Measurements from ENCODE around the gene FSD1L. TPM values are rescaled to one million over a fixed set of nuclear protein-coding genes. Genes with fewer than 3 reads are reported as not detected.

The FSD1L gene
- total and polyA plus RNA-seq, 2 donors = 1.7 to 27.5 TPM

DNA sequence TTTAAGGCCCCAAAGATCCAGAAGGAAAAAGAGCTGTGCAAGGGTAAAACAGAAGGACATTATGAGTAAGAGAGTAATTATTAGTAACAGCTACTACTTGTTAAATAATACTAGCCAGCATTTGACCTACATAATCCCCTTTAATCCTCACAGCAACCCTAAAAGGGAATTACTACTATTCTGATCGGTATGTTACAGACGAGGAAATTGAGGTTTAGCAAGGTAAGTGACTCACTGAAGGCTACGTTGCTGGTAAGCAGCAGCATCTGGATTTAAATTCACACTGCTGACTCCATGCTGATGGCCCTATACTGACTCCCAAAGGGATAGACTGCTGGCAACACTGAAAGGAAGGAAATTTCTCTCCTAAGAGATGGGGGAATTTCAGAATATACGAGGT is 3.7 kb upstream of the FSD1L start:
- H3K27ac ChIP-seq (ENCODE audit: low read depth) = no peak overlapping the region
- no peaks in the 10 kb centered on the region for H3K4me1 ChIP-seq (ENCODE audit: insufficient read depth)
- no peak for DNase-seq (ENCODE audit: extremely low spot score)
- H3K36me3 ChIP-seq (ENCODE audit: insufficient read depth) = no peaks in the 10 kb centered on the region
- no peak overlapping the region for H3K4me3 ChIP-seq (ENCODE audit: low read depth, low read length)
- WGBS = 66% methylated on average over 4 of the region's 4 CpGs

DNA sequence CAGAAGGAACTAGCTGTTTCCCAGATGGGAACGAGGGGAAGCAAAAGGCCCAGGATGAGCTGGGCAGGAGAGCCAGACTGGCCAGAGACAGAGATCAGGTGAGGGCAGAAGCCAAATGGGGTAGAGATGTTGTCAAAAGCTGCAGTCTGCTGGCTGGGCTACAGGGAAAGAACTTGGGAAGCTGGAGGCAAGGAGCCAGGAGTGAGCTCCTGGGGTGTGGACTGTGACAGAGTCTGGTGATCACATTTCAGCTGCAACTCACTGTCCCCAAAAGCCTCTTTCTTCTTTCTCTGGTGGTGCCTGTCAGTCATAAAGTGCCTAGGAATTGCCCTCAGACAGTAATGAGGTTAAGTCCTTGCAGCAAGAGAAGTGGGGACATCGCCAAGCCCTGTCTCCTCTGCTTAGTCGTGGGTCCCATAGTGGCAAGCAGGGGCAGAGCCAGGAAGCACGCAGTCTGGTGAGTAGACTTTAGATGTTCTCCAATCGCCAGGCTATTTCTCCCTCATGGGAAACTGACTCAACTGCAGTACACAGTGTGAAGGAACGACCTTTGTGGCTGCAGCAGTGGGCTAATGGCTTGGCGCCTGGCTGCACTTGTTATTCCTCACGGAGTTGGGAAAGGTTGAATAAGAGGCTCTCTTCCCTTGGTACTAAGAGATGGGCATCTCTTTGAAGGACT is 2.5 kb upstream of the FSD1L start:
- 76% methylated on average over 8 of the region's 8 CpGs for WGBS
- no peaks in the 10 kb centered on the region for H3K4me1 ChIP-seq (ENCODE audit: insufficient read depth)
- no peaks in the 10 kb centered on the region for H3K36me3 ChIP-seq (ENCODE audit: insufficient read depth)
- H3K4me3 ChIP-seq (ENCODE audit: low read depth, low read length) = no peak overlapping the region
- no peak overlapping the region for H3K27ac ChIP-seq (ENCODE audit: low read depth)
- no peak for DNase-seq (ENCODE audit: extremely low spot score)

DNA sequence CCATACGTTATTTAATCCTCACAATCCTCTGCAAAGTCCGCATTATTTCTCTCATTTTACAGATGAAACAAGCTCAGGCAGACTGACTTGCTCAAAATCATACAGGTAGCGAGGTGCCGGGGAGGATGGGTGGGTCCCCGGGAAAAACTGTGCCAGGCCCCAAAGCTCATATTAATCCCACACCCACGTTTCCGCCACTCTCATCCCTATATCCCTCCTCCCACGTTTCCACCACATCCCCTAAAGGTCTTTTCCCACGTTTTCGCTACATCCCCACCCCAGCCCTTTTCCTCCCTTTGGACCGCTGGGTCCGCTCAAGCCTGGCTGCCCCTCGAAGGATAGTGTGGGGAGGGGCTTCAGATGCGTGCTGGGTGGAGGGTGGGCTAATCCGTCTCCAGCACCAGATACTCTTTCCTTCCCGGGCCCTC is 434 bp upstream of the FSD1L start:
- 21% methylated on average over 16 of the region's 16 CpGs for WGBS
- Histone ChIP-seq H3K4me3 (ENCODE audit: low read depth, low read length) (peak overlapping the region; percentile 92), H3K27ac (ENCODE audit: low read depth) (no peak overlapping the region), H3K36me3 (ENCODE audit: insufficient read depth) (no peaks in the 10 kb centered on the region), H3K4me1 (ENCODE audit: insufficient read depth) (no peaks in the 10 kb centered on the region)
- no peak for DNase-seq (ENCODE audit: extremely low spot score)

DNA sequence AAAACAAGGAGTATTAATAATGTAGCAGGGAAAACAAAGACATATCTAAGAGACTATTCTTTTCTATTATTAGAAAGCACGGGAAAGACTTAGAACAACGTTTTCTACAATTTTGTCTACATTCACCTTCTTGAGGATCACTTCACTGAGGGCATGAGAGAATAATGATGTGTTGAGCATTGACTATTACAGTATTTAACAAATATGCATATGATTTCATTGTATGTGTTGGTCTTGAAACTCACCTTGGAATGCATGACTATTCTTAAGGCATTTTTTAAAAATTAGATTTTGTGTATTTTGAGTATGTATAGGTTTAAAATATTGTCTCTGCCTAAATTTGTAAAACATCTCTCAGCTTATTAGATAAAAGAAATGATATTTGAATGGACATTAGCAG is 1.2 kb downstream of the FSD1L start:
- Histone ChIP-seq H3K4me1 (ENCODE audit: insufficient read depth) (no peaks in the 10 kb centered on the region), H3K27ac (ENCODE audit: low read depth) (no peak overlapping the region), H3K4me3 (ENCODE audit: low read depth, low read length) (no peak overlapping the region), H3K36me3 (ENCODE audit: insufficient read depth) (no peaks in the 10 kb centered on the region)
- WGBS = 28% methylated on average over 2 of the region's 2 CpGs
- DNase-seq (ENCODE audit: extremely low spot score) = no peak

DNA sequence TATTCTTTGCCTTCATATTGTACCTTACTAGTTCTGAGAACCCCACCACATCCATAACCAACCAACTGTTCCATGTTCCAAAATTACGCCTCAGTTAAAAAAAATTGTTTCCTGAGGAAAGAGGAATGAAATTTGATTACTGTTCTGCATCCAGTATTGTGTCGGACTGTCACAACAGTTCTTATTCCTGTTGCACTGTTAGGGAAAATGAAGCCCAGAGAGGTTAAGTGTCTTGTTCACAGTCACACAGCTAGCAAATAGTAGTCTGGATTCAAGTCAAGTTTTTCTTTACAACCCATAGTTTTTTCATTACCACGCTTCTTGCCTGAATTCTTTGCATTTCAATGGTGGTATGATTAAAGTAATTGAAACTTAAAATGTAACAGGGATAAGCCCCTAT is 4.4 kb downstream of the FSD1L start:
- no peaks in the 10 kb centered on the region for H3K36me3 ChIP-seq (ENCODE audit: insufficient read depth)
- H3K27ac ChIP-seq (ENCODE audit: low read depth) = no peak overlapping the region
- WGBS = 92% methylated on average over 3 of the region's 3 CpGs
- peaks cover under 1% of the 10 kb centered on the region for H3K4me1 ChIP-seq (ENCODE audit: insufficient read depth)
- H3K4me3 ChIP-seq (ENCODE audit: low read depth, low read length) = no peak overlapping the region
- no peak for DNase-seq (ENCODE audit: extremely low spot score)

DNA sequence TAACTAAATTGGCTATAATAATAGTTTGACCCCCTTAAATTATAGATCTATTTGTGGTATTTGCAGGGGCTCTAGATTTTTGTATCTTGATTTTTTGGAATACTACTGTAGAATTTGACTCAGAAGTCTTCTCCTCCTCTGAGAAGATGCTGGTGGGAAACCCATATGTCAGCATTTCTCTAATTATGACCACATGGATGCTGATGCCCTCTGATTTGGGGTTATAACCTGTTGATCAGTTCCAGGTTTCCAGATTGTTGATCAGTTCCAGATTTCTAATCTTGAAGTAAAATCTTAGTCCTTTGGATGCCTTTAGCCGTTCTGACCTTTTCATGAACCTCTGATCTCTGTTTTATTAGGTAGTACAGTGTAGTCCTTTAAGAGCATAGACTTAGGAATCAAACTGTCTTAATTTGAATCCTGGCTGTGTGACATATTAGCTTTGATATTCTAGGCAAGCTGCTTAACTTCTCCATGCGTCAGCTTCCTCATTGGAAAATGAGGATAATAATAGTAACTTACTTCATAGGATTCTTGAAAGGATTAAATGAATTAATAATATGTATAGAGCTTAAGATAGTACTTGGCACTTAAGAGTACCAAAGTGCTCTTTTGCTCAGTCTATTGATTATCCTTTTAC is 8.1 kb downstream of the FSD1L start:
- H3K36me3 ChIP-seq (ENCODE audit: insufficient read depth) = no peaks in the 10 kb centered on the region
- WGBS = 64% methylated on average over 2 of the region's 2 CpGs

DNA sequence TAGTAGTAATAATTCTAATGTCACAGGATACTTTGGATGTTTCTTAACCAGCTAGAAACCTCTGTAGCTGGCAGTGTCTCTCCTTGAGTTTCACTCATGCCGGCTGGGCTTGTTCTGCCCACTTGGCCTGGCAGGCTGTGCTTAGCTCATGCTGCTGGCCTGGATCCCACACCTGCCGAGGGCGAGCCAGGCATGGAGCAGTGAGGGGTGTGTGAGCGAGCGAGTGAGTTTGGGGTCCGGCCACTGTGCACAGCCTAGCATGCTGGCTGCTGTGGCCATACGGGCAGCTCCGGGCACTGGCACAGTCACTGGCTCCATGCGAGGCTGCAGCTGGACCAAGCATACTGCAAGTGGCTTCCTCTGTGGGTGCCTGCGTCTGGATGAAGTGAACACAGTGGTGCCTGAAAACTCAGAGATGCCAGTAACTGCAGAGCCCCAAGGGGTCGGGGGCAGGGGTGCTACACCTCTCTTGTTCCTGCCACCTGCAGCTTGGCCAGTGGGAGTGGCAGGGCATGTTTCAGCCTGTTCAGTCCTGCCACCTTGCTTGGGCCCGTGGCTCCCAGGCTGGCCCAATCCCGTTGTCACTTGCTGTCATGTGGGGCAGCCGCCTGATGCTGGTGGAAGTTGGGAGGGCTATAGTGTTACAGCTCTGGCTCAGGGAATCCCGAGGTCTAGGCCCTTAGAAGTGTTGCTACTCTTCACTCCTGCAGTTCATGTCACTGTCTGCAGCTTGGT is 9.9 kb downstream of the FSD1L start:
- H3K36me3 ChIP-seq (ENCODE audit: insufficient read depth) = no peaks in the 10 kb centered on the region
- no peak overlapping the region for H3K4me3 ChIP-seq (ENCODE audit: low read depth, low read length)
- H3K27ac ChIP-seq (ENCODE audit: low read depth) = no peak overlapping the region
- peaks cover 1% of the 10 kb centered on the region for H3K4me1 ChIP-seq (ENCODE audit: insufficient read depth)
- 87% methylated on average over 15 of the region's 15 CpGs for WGBS
- DNase-seq (ENCODE audit: extremely low spot score) = no peak

More for the DNA sequence above, 8.1 kb downstream of the FSD1L start:
- no peak for DNase-seq (ENCODE audit: extremely low spot score)
- Histone ChIP-seq H3K4me1 (ENCODE audit: insufficient read depth) (peaks cover 1% of the 10 kb centered on the region), H3K4me3 (ENCODE audit: low read depth, low read length) (no peak overlapping the region), H3K27ac (ENCODE audit: low read depth) (no peak overlapping the region)

DNA sequence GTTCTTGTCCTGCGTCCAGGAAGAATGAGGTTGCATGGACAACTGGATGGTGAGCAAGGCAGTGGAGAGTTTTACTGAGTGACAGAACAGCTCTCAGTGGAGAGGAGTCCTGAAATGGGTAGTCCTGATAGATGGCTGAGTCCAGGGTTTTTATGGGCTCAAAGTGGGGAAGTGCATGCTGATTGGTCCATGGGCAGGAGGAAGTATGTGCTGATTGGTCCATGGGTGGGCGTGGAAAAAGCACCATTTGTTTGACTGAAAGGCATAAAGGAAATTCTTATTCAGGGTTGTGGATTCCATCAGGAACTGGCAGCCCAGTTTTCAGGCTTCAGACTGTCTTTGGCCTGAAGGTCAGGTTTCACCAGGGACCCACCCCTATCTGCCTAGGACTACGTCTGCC is 10.6 kb downstream of the FSD1L start:
- no peak overlapping the region for H3K4me3 ChIP-seq (ENCODE audit: low read depth, low read length)
- peaks cover 1% of the 10 kb centered on the region for H3K4me1 ChIP-seq (ENCODE audit: insufficient read depth)
- no peak overlapping the region for H3K27ac ChIP-seq (ENCODE audit: low read depth)
- no peaks in the 10 kb centered on the region for H3K36me3 ChIP-seq (ENCODE audit: insufficient read depth)
- WGBS = 90% methylated on average over 3 of the region's 3 CpGs
- DNase-seq (ENCODE audit: extremely low spot score) = no peak

DNA sequence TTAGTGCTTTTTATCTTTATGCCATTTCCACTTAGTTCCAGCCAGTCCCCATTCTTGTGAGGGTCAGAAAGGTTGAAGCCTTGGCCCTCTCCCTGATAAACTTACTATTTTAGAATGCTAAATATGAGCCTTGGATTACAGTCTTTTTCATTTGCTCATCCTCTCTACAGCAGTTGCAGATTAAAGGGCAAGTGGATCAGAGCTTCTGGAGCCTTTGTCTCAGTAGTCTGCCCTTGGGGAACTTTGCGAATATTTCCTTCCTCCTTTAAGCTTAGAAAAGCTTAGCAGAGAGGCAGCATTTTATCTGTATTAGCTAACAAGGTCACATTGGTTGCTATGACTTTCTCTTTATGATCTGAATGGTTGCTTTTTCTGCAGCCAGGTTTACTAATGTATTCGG is 11.5 kb downstream of the FSD1L start:
- Histone ChIP-seq H3K4me3 (ENCODE audit: low read depth, low read length) (no peak overlapping the region), H3K36me3 (ENCODE audit: insufficient read depth) (no peaks in the 10 kb centered on the region), H3K27ac (ENCODE audit: low read depth) (no peak overlapping the region), H3K4me1 (ENCODE audit: insufficient read depth) (peaks cover 1% of the 10 kb centered on the region)
- no peak for DNase-seq (ENCODE audit: extremely low spot score)
- WGBS = 59% methylated on average over 2 of the region's 2 CpGs

DNA sequence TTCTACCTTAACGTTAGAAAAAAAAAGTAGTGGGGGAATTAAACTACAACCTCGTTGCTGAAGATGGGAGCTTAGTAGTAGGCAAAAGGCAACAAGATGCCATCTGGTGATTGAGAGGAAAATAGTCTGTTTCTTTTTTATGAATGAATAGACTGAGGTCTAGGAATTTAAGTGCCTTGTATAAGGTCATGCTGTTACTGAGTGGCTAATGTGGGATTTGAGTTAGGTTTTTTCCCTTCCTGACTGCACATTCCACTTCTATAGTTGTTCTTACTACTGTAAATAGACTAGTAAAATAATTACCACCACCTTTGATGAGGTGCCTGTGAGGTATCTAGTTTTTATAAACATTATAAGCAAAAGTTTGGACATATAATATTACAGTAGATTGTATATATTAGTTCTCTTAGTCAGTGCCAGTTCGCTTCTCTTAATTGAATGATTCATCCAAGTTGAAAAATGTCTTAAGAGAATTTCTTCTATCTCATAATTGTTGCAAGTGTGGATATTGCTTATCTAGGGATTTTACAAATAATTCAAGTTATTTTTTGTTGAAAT is 19.1 kb downstream of the FSD1L start:
- Histone ChIP-seq H3K4me3 (ENCODE audit: low read depth, low read length) (no peak overlapping the region), H3K4me1 (ENCODE audit: insufficient read depth) (no peaks in the 10 kb centered on the region), H3K27ac (ENCODE audit: low read depth) (no peak overlapping the region), H3K36me3 (ENCODE audit: insufficient read depth) (no peaks in the 10 kb centered on the region)
- WGBS = 80% methylated on average over 3 of the region's 3 CpGs
- DNase-seq (ENCODE audit: extremely low spot score) = no peak

DNA sequence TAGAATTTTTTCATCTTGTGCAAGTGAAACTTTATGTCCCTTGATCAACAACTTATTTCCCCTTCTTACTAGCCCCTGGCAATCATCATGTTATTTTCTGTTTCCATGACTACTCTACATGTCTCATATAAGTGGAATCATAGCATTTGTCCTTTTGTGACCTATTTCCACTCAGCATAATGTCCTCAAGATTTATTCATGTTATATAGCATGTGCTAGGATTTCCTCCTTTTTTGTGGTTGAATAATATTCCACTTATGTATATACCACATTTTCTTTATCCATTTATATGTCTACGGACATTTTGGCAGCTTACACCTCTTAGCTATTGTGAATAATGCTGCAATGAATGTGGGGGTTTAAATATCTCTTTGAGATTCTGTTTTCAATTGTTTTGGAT is 21.0 kb downstream of the FSD1L start:
- 96% methylated on average over 1 of the region's 1 CpG for WGBS
- H3K36me3 ChIP-seq (ENCODE audit: insufficient read depth) = no peaks in the 10 kb centered on the region
- no peak for DNase-seq (ENCODE audit: extremely low spot score)
- H3K27ac ChIP-seq (ENCODE audit: low read depth) = no peak overlapping the region
- no peaks in the 10 kb centered on the region for H3K4me1 ChIP-seq (ENCODE audit: insufficient read depth)
- no peak overlapping the region for H3K4me3 ChIP-seq (ENCODE audit: low read depth, low read length)

DNA sequence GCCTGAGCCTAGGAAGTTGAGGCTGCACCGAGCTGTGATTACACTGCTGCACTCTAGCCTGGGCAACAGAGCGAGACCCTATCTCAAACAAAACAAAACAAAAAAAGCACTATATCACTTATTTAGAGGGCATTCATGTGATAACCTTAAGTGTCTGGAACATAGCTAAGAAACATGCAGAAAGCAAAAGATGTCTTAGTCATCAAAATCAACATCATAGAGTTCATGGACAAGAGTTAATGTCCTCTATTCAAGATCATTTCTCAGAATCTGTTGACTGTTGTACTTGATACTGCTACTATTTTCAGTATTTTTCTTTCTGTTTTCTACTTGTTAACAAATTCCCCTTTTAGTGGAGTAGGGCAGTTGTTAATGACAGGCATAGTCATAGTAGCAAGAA is 25.4 kb downstream of the FSD1L start:
- Histone ChIP-seq H3K4me3 (ENCODE audit: low read depth, low read length) (no peak overlapping the region), H3K36me3 (ENCODE audit: insufficient read depth) (no peaks in the 10 kb centered on the region), H3K27ac (ENCODE audit: low read depth) (no peak overlapping the region), H3K4me1 (ENCODE audit: insufficient read depth) (no peaks in the 10 kb centered on the region)
- DNase-seq (ENCODE audit: extremely low spot score) = no peak
- WGBS = over 99% methylated on average over 2 of the region's 2 CpGs

DNA sequence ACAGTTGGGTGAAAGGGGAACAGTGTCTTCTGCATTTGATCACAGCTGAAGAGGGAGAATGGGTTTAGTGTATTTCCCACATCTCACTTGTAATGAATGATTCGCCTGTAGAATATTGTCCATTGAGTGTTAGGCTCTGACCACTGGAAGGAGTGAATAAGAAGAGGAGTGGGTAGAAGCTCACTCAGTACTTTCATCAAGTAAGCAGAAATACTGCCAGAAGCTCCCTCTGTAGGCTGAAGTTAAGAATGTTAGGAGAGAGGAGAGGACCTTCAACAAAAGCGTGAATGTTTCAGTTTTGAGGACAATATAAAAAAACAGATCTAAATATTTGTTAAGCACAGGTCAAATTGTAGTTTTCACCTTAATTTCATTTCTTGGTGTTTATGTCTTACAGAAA is 27.5 kb downstream of the FSD1L start:
- H3K27ac ChIP-seq (ENCODE audit: low read depth) = no peak overlapping the region
- no peaks in the 10 kb centered on the region for H3K4me1 ChIP-seq (ENCODE audit: insufficient read depth)
- no peaks in the 10 kb centered on the region for H3K36me3 ChIP-seq (ENCODE audit: insufficient read depth)
- no peak overlapping the region for H3K4me3 ChIP-seq (ENCODE audit: low read depth, low read length)
- whole genome bisulfite sequencing = 77% methylated on average over 2 of the region's 2 CpGs
- peak; percentile 2 for DNase-seq (ENCODE audit: extremely low spot score)

DNA sequence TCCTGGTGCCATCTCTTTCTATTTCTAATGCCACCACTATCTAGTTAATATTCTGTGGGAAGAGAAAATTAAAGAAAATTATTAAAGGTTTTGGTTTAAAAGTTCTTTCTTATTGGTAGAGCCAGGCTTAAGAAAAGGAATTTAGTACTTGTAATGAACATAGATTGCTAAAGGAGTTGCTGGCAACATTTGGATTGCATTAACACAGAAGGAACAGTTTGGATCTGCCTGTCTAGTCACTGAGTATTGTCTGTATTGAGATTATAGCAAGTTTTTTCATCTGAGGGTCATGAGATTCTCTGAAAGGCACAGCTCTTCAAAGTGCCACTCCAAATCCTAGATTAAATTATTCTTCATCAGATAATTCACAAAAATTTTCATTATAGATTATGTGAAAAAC is 32.0 kb downstream of the FSD1L start:
- Histone ChIP-seq H3K4me1 (ENCODE audit: insufficient read depth) (no peaks in the 10 kb centered on the region), H3K36me3 (ENCODE audit: insufficient read depth) (no peaks in the 10 kb centered on the region), H3K27ac (ENCODE audit: low read depth) (no peak overlapping the region), H3K4me3 (ENCODE audit: low read depth, low read length) (no peak overlapping the region)
- no peak for DNase-seq (ENCODE audit: extremely low spot score)
